ENCODE data around the gene THSD7B.

GRCh38 chr2:137228566-137228965, 463.2 kb downstream of the THSD7B start:
- TF ChIP-seq, protein P1, sequence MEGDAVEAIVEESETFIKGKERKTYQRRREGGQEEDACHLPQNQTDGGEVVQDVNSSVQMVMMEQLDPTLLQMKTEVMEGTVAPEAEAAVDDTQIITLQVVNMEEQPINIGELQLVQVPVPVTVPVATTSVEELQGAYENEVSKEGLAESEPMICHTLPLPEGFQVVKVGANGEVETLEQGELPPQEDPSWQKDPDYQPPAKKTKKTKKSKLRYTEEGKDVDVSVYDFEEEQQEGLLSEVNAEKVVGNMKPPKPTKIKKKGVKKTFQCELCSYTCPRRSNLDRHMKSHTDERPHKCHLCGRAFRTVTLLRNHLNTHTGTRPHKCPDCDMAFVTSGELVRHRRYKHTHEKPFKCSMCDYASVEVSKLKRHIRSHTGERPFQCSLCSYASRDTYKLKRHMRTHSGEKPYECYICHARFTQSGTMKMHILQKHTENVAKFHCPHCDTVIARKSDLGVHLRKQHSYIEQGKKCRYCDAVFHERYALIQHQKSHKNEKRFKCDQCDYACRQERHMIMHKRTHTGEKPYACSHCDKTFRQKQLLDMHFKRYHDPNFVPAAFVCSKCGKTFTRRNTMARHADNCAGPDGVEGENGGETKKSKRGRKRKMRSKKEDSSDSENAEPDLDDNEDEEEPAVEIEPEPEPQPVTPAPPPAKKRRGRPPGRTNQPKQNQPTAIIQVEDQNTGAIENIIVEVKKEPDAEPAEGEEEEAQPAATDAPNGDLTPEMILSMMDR (IDR thresholded peaks at IDR 0.05): no peak
- no peak for TF ChIP-seq POLR2A (IDR thresholded peaks at IDR 0.05)
